ENCODE measurements around the gene SGK1. TPM values are rescaled to one million over a fixed set of nuclear protein-coding genes. Genes with fewer than 3 reads are reported as not detected.
"Not testable (repeated sequence)": the region's sequence is repeated elsewhere in the genome, so short reads cannot be mapped to it uniquely, and the experiment has no call there.

The SGK1 gene
- total RNA-seq, 3 donors from 2014 or later (not counting 1 experiment from before 2014, with no cell fraction given) = 31.8 to 89.6 (median 33.3) TPM

DNA sequence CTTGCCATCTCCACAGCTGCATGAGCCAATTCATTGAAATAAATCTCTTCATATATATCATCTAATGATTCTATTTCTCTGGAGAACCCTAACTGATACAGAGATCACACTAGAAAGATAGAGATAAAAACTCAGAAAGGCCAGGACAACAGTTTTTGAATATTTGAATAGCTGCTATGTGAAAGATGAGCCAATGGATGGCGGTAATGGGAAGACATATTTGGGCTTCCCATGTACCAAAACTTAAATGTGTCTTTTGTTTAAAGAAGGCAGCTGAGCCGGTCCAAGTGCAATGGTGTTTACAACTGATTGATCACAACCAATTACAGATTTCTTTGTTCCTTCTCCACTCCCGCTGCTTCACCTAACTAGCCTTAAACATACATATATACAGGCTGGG, 35.1 kb downstream of the SGK1 start:
- intact Hi-C loops (cut with micrococcal nuclease) = no loop called here
- Mint-ChIP-seq H3K27me3 (ENCODE audit: low read depth in 2 of 2) (peaks cover under 1 to 3% of the 10 kb centered on the region in 2 donors), H3K4me3 (no peak overlapping the region), H3K9me3 (no peaks in the 10 kb centered on the region), H3K36me3 (no peaks in the 10 kb centered on the region), H3K27ac (no peak overlapping the region), H3K4me1 (peaks cover under 1 to 2% of the 10 kb centered on the region in 2 donors)
- Histone ChIP-seq H3K27ac (ENCODE audit: low read length) (no peak overlapping the region), H3K4me1 (ENCODE audit: control insufficient read depth, insufficient read depth, low read length) (no peaks in the 10 kb centered on the region), H3K27me3 (ENCODE audit: control insufficient read depth, insufficient read depth, low read length) (no peaks in the 10 kb centered on the region), H3K9me3 (ENCODE audit: control insufficient read depth, insufficient read depth, low read length) (no peaks in the 10 kb centered on the region), H3K36me3 (ENCODE audit: control insufficient read depth, insufficient read depth, low read length) (no peaks in the 10 kb centered on the region), H3K4me3 (ENCODE audit: low read length) (no peak overlapping the region)
- TF ChIP-seq, protein P1, sequence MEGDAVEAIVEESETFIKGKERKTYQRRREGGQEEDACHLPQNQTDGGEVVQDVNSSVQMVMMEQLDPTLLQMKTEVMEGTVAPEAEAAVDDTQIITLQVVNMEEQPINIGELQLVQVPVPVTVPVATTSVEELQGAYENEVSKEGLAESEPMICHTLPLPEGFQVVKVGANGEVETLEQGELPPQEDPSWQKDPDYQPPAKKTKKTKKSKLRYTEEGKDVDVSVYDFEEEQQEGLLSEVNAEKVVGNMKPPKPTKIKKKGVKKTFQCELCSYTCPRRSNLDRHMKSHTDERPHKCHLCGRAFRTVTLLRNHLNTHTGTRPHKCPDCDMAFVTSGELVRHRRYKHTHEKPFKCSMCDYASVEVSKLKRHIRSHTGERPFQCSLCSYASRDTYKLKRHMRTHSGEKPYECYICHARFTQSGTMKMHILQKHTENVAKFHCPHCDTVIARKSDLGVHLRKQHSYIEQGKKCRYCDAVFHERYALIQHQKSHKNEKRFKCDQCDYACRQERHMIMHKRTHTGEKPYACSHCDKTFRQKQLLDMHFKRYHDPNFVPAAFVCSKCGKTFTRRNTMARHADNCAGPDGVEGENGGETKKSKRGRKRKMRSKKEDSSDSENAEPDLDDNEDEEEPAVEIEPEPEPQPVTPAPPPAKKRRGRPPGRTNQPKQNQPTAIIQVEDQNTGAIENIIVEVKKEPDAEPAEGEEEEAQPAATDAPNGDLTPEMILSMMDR (IDR thresholded peaks at IDR 0.05) = no peak
- 100% methylated on average over 3 of the region's 3 CpGs for WGBS (ENCODE audit: insufficient coverage)
- ATAC-seq (no peak), DNase-seq (no peak)

DNA sequence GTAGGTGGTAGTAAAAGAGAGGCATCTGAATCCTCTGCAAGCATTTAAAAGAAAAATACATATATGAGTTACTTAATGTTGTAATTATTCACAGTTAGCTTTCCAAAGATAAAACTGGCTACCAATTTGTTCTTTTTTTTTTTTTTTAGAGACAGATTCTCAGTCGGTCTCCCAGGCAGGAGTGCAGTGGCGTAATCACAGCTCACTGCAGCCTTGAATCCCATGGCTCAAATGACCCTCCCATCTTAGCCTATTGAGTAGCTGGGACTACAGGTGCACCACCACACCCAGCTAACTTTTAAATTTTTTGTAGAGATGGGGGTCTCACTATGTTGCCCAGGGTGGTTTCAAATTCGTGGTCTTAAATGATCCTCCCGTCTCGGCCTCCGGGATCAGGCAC, 36.5 kb downstream of the SGK1 start:
- H3K4me3 Mint-ChIP-seq = no peak overlapping the region
- H3K27ac Mint-ChIP-seq = no peak overlapping the region
- Histone ChIP-seq H3K4me3 (ENCODE audit: low read length) (no peak overlapping the region), H3K27ac (ENCODE audit: low read length) (no peak overlapping the region), H3K27me3 (ENCODE audit: control insufficient read depth, insufficient read depth, low read length) (no peaks in the 10 kb centered on the region), H3K9me3 (ENCODE audit: control insufficient read depth, insufficient read depth, low read length) (no peaks in the 10 kb centered on the region), H3K4me1 (ENCODE audit: control insufficient read depth, insufficient read depth, low read length) (peaks cover 11% of the 10 kb centered on the region), H3K36me3 (ENCODE audit: control insufficient read depth, insufficient read depth, low read length) (no peaks in the 10 kb centered on the region)
- no peaks in the 10 kb centered on the region for H3K9me3 Mint-ChIP-seq
- 95% methylated on average over 6 of the region's 6 CpGs for WGBS (ENCODE audit: insufficient coverage)
- TF ChIP-seq, protein P1 (IDR thresholded peaks at IDR 0.05) = no peak
- H3K27me3 Mint-ChIP-seq (ENCODE audit: low read depth in 2 of 2) = peaks cover 0 to 3% of the 10 kb centered on the region in 2 donors
- H3K4me1 Mint-ChIP-seq = peaks cover 0 to 8% of the 10 kb centered on the region in 2 donors
- DNase-seq (no peak), ATAC-seq (no peak)
- intact Hi-C loops (cut with micrococcal nuclease) = no loop called here
- H3K36me3 Mint-ChIP-seq = no peaks in the 10 kb centered on the region

DNA sequence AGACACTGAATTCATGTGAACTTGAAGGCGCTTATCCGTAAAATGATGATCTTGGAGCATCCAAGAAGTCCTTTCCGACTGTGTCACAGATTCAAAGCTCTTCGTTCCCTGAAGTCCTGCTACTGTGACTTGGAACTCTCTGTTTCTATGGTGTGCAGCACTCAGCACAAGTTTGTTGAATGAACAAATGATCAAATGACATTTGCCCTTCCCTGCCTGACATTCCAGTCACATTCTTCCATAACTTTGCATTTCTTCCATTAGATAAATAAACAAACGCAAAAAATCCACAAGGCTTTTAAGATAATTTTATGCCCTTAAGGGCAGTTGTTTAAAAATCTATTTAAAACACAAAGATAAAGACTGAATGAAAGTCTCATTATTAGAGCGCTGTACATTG, 39.9 kb downstream of the SGK1 start:
- DNase-seq = no peak
- H3K4me1 Mint-ChIP-seq = peaks cover 0 to 9% of the 10 kb centered on the region in 2 donors
- Histone ChIP-seq H3K36me3 (ENCODE audit: control insufficient read depth, insufficient read depth, low read length) (no peaks in the 10 kb centered on the region), H3K27ac (ENCODE audit: low read length) (no peak overlapping the region), H3K9me3 (ENCODE audit: control insufficient read depth, insufficient read depth, low read length) (no peaks in the 10 kb centered on the region), H3K4me1 (ENCODE audit: control insufficient read depth, insufficient read depth, low read length) (peaks cover 14% of the 10 kb centered on the region), H3K4me3 (ENCODE audit: low read length) (no peak overlapping the region), H3K27me3 (ENCODE audit: control insufficient read depth, insufficient read depth, low read length) (no peaks in the 10 kb centered on the region)
- H3K9me3 Mint-ChIP-seq = no peaks in the 10 kb centered on the region
- H3K27ac Mint-ChIP-seq = no peak overlapping the region
- H3K27me3 Mint-ChIP-seq (ENCODE audit: low read depth in 2 of 2) = peaks cover 0 to 3% of the 10 kb centered on the region in 2 donors
- 95% methylated on average over 5 of the region's 6 CpGs for WGBS (ENCODE audit: insufficient coverage)
- H3K36me3 Mint-ChIP-seq = no peaks in the 10 kb centered on the region
- no peak for ATAC-seq
- intact Hi-C loops (cut with micrococcal nuclease) = no loop called here
- no peak overlapping the region for H3K4me3 Mint-ChIP-seq
- TF ChIP-seq, protein P1 (IDR thresholded peaks at IDR 0.05) = no peak

DNA sequence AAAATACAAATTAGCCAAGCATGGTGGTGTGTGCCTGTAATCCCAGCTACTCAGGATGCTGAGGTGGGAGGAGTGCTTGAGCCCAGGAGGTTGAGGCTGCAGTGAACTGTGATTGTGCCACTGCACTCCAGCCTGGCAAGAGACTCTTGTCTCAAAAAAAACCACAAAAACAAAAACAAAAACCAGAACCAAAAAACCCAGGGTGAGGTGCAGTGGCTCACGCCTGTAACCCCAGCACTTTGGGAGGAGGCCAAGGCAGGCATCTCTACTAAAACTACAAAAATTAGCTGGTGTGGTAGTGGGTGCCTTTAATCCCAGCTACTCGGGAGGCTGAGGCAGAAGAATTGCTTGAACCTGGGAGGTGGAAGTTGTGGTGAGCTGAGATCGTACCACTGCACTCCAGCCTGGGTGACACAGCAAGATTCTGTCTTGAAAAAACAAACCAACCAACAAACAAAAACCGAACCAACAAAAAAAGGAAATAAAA, 41.0 kb downstream of the SGK1 start:
- intact Hi-C loops (cut with micrococcal nuclease); H3K9me3 ChIP-seq (ENCODE audit: control insufficient read depth, insufficient read depth, low read length); H3K27ac Mint-ChIP-seq; H3K27me3 ChIP-seq (ENCODE audit: control insufficient read depth, insufficient read depth, low read length); H3K27me3 Mint-ChIP-seq (ENCODE audit: low read depth in 2 of 2); H3K36me3 ChIP-seq (ENCODE audit: control insufficient read depth, insufficient read depth, low read length); H3K4me3 Mint-ChIP-seq; H3K9me3 Mint-ChIP-seq; H3K4me3 ChIP-seq (ENCODE audit: low read length); H3K36me3 Mint-ChIP-seq: not testable (repeated sequence)
- WGBS (ENCODE audit: insufficient coverage) = 20% methylated on average over 1 of the region's 4 CpGs
- peak in 1 of 2 donors; percentile 43 for DNase-seq
- Histone ChIP-seq H3K4me1 (ENCODE audit: control insufficient read depth, insufficient read depth, low read length) (peaks cover 19% of the 10 kb centered on the region), H3K27ac (ENCODE audit: low read length) (peak overlapping the region; percentile 2)
- peak in 1 of 3 donors; percentile 15 for ATAC-seq
- peaks cover 6 to 17% of the 10 kb centered on the region in 2 donors for H3K4me1 Mint-ChIP-seq
